MCF 10A (cell line): ENCODE measurements around the gene SGPP2. TPM values are rescaled to one million over a fixed set of nuclear protein-coding genes. Genes with fewer than 3 reads are reported as not detected.

Experiments
- total RNA-seq: library from RNA; stranded (reverse); gene quantifications from 2 replicates; pipeline ENCODE4 v1.2.3, GENCODE V29; 2022

SGPP2 gene
- total RNA-seq, 1 experiment from 2014 or later = 47.4 TPM

Other genes starting within 250 kb of the SGPP2 start
- not detected in 2 replicates for gene PAX3, start 125.5 kb upstream of the SGPP2 start, total RNA-seq
- 44.8 and 70.3 TPM in 2 replicates for gene FARSB, start 231.5 kb downstream of the SGPP2 start, total RNA-seq
- gene MOGAT1, start 247.1 kb downstream of the SGPP2 start, total RNA-seq = not detected in 2 replicates